Neural cell (in vitro differentiated cells): ENCODE data around the gene SGIP1.

Experiments
- EZH2 ChIP-seq: fragments of 200-600, 300-800 bp; shearing (Covaris generic), sonication (generic); IDR thresholded peaks from 2 replicates; pipeline ENCODE4 v1.6.1; 2014; ENCODE audit warnings: antibody characterized with exemption, low read length, borderline replicate concordance, mild to moderate bottlenecking; ENCODE audit not compliant: insufficient read depth, poor library complexity, severe bottlenecking
- MXI1 ChIP-seq: fragments of 450-650 bp; conservative IDR thresholded peaks from 2 replicates; pipeline ENCODE4 v1.6.1; 2014; ENCODE audit warnings: antibody characterized with exemption, mild to moderate bottlenecking; ENCODE audit not compliant: poor library complexity, severe bottlenecking
- POLR2AphosphoS5 ChIP-seq: IDR thresholded peaks from 2 replicates; pipeline ENCODE4 v1.6.1; 2012
- TF ChIP-seq, protein P1 (sequence below): fragments of 450-650 bp; IDR thresholded peaks from 2 replicates; pipeline ENCODE4 v1.5.1; 2014; ENCODE audit warnings: antibody characterized with exemption, mild to moderate bottlenecking, moderate library complexity; ENCODE audit not compliant: poor library complexity, severe bottlenecking
- TF ChIP-seq, protein P2 (sequence below): IDR thresholded peaks from 2 replicates; pipeline ENCODE4 v1.6.1; 2012; ENCODE audit warnings: borderline replicate concordance

DNA sequence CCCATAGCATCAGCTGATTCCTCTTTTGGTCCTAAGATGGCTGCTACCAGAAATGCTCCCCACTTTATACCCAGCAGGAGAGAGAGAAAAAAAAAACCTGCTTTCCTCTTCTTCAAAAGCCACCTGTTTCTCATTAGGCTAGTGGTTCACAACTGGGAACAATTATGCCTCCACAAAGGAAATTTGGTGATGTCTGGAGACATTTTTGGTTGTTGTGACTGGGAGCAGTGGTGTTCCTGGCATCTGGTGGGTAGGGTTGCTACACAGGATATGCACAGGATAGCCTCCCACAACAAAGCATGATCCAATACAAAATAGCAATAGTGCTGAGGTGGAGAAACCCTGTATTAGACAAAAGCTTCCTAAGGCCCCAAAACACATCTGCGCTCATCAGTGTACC, 38.5 kb upstream of the SGIP1 start:
- TF ChIP-seq, protein P1, sequence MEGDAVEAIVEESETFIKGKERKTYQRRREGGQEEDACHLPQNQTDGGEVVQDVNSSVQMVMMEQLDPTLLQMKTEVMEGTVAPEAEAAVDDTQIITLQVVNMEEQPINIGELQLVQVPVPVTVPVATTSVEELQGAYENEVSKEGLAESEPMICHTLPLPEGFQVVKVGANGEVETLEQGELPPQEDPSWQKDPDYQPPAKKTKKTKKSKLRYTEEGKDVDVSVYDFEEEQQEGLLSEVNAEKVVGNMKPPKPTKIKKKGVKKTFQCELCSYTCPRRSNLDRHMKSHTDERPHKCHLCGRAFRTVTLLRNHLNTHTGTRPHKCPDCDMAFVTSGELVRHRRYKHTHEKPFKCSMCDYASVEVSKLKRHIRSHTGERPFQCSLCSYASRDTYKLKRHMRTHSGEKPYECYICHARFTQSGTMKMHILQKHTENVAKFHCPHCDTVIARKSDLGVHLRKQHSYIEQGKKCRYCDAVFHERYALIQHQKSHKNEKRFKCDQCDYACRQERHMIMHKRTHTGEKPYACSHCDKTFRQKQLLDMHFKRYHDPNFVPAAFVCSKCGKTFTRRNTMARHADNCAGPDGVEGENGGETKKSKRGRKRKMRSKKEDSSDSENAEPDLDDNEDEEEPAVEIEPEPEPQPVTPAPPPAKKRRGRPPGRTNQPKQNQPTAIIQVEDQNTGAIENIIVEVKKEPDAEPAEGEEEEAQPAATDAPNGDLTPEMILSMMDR: no peak
- TF ChIP-seq POLR2AphosphoS5: no peak
- TF ChIP-seq EZH2: no peak
- TF ChIP-seq, protein P2, sequence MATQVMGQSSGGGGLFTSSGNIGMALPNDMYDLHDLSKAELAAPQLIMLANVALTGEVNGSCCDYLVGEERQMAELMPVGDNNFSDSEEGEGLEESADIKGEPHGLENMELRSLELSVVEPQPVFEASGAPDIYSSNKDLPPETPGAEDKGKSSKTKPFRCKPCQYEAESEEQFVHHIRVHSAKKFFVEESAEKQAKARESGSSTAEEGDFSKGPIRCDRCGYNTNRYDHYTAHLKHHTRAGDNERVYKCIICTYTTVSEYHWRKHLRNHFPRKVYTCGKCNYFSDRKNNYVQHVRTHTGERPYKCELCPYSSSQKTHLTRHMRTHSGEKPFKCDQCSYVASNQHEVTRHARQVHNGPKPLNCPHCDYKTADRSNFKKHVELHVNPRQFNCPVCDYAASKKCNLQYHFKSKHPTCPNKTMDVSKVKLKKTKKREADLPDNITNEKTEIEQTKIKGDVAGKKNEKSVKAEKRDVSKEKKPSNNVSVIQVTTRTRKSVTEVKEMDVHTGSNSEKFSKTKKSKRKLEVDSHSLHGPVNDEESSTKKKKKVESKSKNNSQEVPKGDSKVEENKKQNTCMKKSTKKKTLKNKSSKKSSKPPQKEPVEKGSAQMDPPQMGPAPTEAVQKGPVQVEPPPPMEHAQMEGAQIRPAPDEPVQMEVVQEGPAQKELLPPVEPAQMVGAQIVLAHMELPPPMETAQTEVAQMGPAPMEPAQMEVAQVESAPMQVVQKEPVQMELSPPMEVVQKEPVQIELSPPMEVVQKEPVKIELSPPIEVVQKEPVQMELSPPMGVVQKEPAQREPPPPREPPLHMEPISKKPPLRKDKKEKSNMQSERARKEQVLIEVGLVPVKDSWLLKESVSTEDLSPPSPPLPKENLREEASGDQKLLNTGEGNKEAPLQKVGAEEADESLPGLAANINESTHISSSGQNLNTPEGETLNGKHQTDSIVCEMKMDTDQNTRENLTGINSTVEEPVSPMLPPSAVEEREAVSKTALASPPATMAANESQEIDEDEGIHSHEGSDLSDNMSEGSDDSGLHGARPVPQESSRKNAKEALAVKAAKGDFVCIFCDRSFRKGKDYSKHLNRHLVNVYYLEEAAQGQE: no peak
- TF ChIP-seq MXI1: no peak
